WI38 (cell line): Measurements from ENCODE around the gene MGAT4A.
"Not testable (repeated sequence)": the region's sequence is repeated elsewhere in the genome, so short reads cannot be mapped to it uniquely, and the experiment has no call there.

ENCODE experiments used
- H3K4me3 ChIP-seq: 2 replicates; pipeline ENCODE4 v1.5.1; 2011; ENCODE audit warnings: low read depth, mild to moderate bottlenecking, control low read depth, low read length
- CTCF ChIP-seq: IDR thresholded peaks from 2 replicates; pipeline ENCODE4 v1.5.1; 2012; ENCODE audit warnings: low read depth, mild to moderate bottlenecking, control low read depth, low read length

MGAT4A gene

GRCh38 chr2:98730707-98731040, 258 bp downstream of the MGAT4A start:
- no peak for TF ChIP-seq CTCF
- peak overlapping the region; percentile 29 for H3K4me3 ChIP-seq

- peak overlapping the region; percentile 29 for H3K4me3 ChIP-seq
Measured at GRCh38 chr2:98730053-98730706, 752 bp downstream of the MGAT4A start.

DNA sequence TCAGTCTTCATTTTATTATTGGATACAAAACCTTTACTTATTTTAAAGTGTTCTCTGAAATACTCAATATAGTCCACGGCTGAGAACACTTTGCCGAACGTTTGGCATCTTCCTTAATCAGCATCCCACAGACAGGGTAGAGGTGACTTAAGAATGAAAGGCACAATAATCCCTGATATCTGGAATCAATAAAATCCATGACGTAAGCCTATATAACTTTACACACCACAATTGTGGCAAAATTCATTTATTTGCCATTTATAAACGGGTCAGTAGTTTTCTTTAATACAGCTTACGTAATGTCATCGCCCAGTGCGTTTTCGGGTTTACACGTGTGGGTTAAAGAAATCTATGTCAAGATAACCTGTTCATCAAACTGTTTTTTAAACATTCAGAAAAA, 1.3 kb downstream of the MGAT4A start:
- no peak for TF ChIP-seq CTCF
- H3K4me3 ChIP-seq = no peak overlapping the region

More at GRCh38 chr2:98730053-98730706, 752 bp downstream of the MGAT4A start:
- TF ChIP-seq CTCF = no peak

DNA sequence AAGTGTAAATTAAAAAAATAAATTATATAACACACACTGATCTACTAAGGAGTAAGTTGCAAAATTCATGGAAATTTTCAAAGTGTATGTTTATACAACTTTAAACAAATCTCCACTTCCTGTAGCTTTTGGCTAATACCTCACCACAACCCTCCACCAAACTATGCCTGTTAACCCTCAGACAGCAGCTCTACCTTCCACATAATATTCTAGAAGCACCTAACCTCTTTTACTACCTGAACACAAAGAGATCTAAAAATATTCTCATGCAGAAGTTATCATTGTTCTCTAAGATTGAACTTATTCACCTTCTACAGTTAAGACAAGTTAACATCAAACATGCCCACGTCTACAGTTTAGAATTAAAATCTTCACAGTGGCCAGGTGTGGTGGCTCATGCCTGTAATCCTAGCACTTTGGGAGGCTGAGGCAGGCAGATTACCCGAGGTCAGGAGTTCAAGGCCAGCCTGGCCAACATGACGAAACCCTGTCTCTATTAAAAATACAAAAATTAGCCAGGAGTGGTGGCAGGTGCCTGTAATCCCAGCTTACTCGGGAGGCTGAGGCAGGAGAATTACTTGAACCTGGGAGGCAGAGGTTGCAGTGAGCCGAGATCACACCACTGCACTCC, 2.7 kb downstream of the MGAT4A start:
- not testable (repeated sequence) for H3K4me3 ChIP-seq

DNA sequence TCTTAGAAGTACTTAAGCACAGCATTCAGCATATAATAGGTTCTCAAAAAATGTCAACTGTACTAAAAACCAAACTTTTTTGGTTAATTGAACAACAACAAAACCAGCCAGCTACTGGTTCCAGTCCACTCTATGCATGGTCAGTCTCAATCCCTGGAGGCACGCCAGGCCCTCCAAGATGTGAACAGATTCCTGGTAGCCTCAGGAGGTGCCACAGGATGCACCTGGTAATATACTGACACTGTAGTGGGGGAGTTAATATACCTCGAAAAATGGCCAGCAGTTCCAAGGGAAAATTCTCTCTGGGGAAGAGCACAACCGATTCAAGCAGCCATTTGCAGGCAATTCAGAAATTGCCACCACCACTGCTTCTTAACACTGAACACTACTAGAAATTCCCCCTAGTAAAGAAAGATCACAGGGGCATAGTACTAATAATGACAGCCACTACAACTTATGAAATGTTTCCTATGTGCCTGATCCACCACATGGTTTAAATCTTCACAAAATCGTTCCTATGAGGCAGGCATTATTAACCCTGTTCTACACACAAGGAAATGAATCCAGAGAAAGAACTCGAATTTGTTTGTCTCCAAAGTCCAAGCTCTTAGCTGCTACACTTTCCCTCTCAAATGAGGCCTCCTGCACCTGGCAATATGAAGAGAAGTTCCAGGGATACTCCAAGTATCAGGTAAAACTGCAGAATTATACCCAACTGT, 3.4 kb downstream of the MGAT4A start:
- no peak overlapping the region for H3K4me3 ChIP-seq
- no peak for TF ChIP-seq CTCF

- no peak overlapping the region for H3K4me3 ChIP-seq
- no peak for TF ChIP-seq CTCF
Measured at GRCh38 chr2:98726735-98727368, 4.1 kb downstream of the MGAT4A start.

DNA sequence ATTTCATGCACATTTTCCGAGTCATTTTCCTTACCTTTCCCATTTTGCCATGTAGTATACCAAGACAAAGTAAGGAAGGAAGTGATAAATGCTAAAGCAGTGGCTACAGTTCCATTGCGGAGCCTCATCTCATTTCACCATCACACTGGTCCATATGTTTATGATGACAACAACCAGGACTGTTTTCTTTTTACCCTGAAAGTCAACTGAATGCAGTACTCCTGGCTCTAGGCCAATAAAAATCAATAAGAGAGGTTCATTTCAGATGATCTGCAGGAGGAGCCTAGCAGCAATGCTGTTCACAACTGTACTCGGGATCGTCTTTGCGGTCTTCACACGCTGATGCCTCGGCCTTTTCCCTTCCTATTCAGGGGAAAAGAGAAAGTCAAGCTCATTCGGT, 4.7 kb downstream of the MGAT4A start:
- no peak overlapping the region for H3K4me3 ChIP-seq

More for the DNA sequence above, 4.7 kb downstream of the MGAT4A start:
- no peak for TF ChIP-seq CTCF
